ENCODE data around the gene MRPL58. TPM values are rescaled to one million over a fixed set of nuclear protein-coding genes. Genes with fewer than 3 reads are reported as not detected.

Gene MRPL58
- total RNA-seq, 3 donors from 2014 or later (not counting 1 experiment from before 2014, with no cell fraction given) = 9.0 to 15.7 (median 12.9) TPM

- no peak for TF ChIP-seq CTCF (IDR thresholded peaks at IDR 0.05)
- peak; percentile 81 to 86 for DNase-seq
- Mint-ChIP-seq H3K9me3 (no peaks in the 10 kb centered on the region), H3K27ac (peak overlapping the region; percentile 96 to 98), H3K27me3 (ENCODE audit: low read depth in 2 of 2) (peaks cover 0 to 11% of the 10 kb centered on the region in 2 donors), H3K4me1 (peaks cover 31 to 43% of the 10 kb centered on the region in 2 donors), H3K36me3 (peaks cover 8% of the 10 kb centered on the region), H3K4me3 (peak overlapping the region; percentile 94)
- Histone ChIP-seq H3K4me3 (ENCODE audit: low read length) (peak overlapping the region; percentile 83), H3K27me3 (ENCODE audit: control insufficient read depth, insufficient read depth, low read length) (no peaks in the 10 kb centered on the region), H3K27ac (ENCODE audit: low read length) (peak overlapping the region; percentile 15), H3K36me3 (ENCODE audit: control insufficient read depth, insufficient read depth, low read length) (peaks cover 6% of the 10 kb centered on the region), H3K9me3 (ENCODE audit: control insufficient read depth, insufficient read depth, low read length) (no peaks in the 10 kb centered on the region), H3K4me1 (ENCODE audit: control insufficient read depth, insufficient read depth, low read length) (peaks cover 46% of the 10 kb centered on the region)
- WGBS (ENCODE audit: insufficient coverage) = under 1% methylated on average over 43 of the region's 43 CpGs
- peak; percentile 66 to 72 (median 67) for ATAC-seq
- intact Hi-C loops (cut with micrococcal nuclease) = no loop called here
Measured at GRCh38 chr17:75034236-75034908, 21.9 kb downstream of the MRPL58 start.

GRCh38 chr17:75036643-75037268 lies 24.3 kb downstream of the MRPL58 start:
- Histone ChIP-seq H3K27ac (ENCODE audit: low read length) (no peak overlapping the region), H3K36me3 (ENCODE audit: control insufficient read depth, insufficient read depth, low read length) (peaks cover 21% of the 10 kb centered on the region), H3K27me3 (ENCODE audit: control insufficient read depth, insufficient read depth, low read length) (no peaks in the 10 kb centered on the region), H3K9me3 (ENCODE audit: control insufficient read depth, insufficient read depth, low read length) (no peaks in the 10 kb centered on the region), H3K4me1 (ENCODE audit: control insufficient read depth, insufficient read depth, low read length) (peaks cover 46% of the 10 kb centered on the region), H3K4me3 (ENCODE audit: low read length) (no peak overlapping the region)
- Mint-ChIP-seq H3K36me3 (peaks cover 16% of the 10 kb centered on the region), H3K4me3 (no peak overlapping the region), H3K27me3 (ENCODE audit: low read depth in 2 of 2) (peaks cover 0 to 11% of the 10 kb centered on the region in 2 donors), H3K27ac (no peak overlapping the region), H3K4me1 (peaks cover 31 to 43% of the 10 kb centered on the region in 2 donors), H3K9me3 (no peaks in the 10 kb centered on the region)
- ATAC-seq = peak in 2 of 3 donors; percentile 27 to 42
- intact Hi-C loops (cut with micrococcal nuclease) = no loop called here
- peak in 1 of 2 donors; percentile 98 for DNase-seq
- no peak for TF ChIP-seq CTCF (IDR thresholded peaks at IDR 0.05)
- WGBS (ENCODE audit: insufficient coverage) = 72% methylated on average over 27 of the region's 27 CpGs

GRCh38 chr17:75039238-75039637 lies 26.8 kb downstream of the MRPL58 start:
- no peaks in the 10 kb centered on the region for H3K27me3 ChIP-seq (ENCODE audit: control insufficient read depth, insufficient read depth, low read length)
- Mint-ChIP-seq H3K9me3 (no peaks in the 10 kb centered on the region), H3K4me1 (peaks cover 12 to 19% of the 10 kb centered on the region in 2 donors), H3K27me3 (ENCODE audit: low read depth in 2 of 2) (peaks cover 0 to 3% of the 10 kb centered on the region in 2 donors), H3K27ac (no peak overlapping the region), H3K4me3 (no peak overlapping the region), H3K36me3 (peaks cover 16% of the 10 kb centered on the region)
- no peak for DNase-seq
- WGBS (ENCODE audit: insufficient coverage) = 66% methylated on average over 5 of the region's 5 CpGs
- TF ChIP-seq CTCF (IDR thresholded peaks at IDR 0.05) = no peak
- ATAC-seq = no peak
- H3K4me1 ChIP-seq (ENCODE audit: control insufficient read depth, insufficient read depth, low read length) = peaks cover 24% of the 10 kb centered on the region
- no peak overlapping the region for H3K27ac ChIP-seq (ENCODE audit: low read length)
- H3K4me3 ChIP-seq (ENCODE audit: low read length) = no peak overlapping the region
- H3K9me3 ChIP-seq (ENCODE audit: control insufficient read depth, insufficient read depth, low read length) = no peaks in the 10 kb centered on the region
- peaks cover 25% of the 10 kb centered on the region for H3K36me3 ChIP-seq (ENCODE audit: control insufficient read depth, insufficient read depth, low read length)
- intact Hi-C loops (cut with micrococcal nuclease) = no loop called here

Data from natural killer cell (primary cell).